Astrocyte (in vitro differentiated cells and primary cell): ENCODE results near the gene ZG16B. TPM values are rescaled to one million over a fixed set of nuclear protein-coding genes. Genes with fewer than 3 reads are reported as not detected.
A peak's percentile ranks its signal among the peaks of the same experiment; 100 is the strongest.

Experiments used
- DNase-seq: peaks from one replicate; pipeline ENCODE4 v3.0.0-alpha.2; 2010; ENCODE audit warnings: low read depth
- FAIRE-seq: peaks from 2 replicates; lab custom pipeline; 2011; peaks lifted over from hg19 to GRCh38; lab: Jason Lieb, UNC
- H2AFZ ChIP-seq: 2 replicates; pipeline ENCODE4 v1.6.0; 2012; ENCODE audit warnings: low read depth, low read length, inconsistent platforms
- H3K27ac ChIP-seq: 2 replicates; pipeline ENCODE4 v1.5.1; 2011; ENCODE audit warnings: low read depth, low read length, inconsistent platforms
- H3K27me3 ChIP-seq: 2 replicates; pipeline ENCODE4 v1.6.0; 2011; ENCODE audit warnings: low read length, inconsistent platforms; ENCODE audit not compliant: insufficient read depth
- H3K36me3 ChIP-seq: 2 replicates; pipeline ENCODE4 v1.5.1; 2011; ENCODE audit warnings: low read length, inconsistent platforms; ENCODE audit not compliant: insufficient read depth
- H3K4me1 ChIP-seq: 2 replicates; pipeline ENCODE4 v1.5.1; 2011; ENCODE audit warnings: low read length, inconsistent platforms; ENCODE audit not compliant: insufficient read depth
- H3K4me2 ChIP-seq: 2 replicates; pipeline ENCODE4 v1.6.0; 2012; ENCODE audit warnings: low read length, inconsistent platforms
- H3K4me3 ChIP-seq: 2 replicates; pipeline ENCODE4 v1.5.1; 2011; ENCODE audit warnings: low read depth, mild to moderate bottlenecking, low read length, inconsistent platforms; ENCODE audit not compliant: insufficient read depth
- H3K79me2 ChIP-seq: 2 replicates; pipeline ENCODE4 v1.6.0; 2012; ENCODE audit warnings: mild to moderate bottlenecking, low read length, inconsistent platforms; ENCODE audit not compliant: insufficient read depth
- H3K9ac ChIP-seq: 2 replicates; pipeline ENCODE4 v1.6.0; 2012; ENCODE audit warnings: mild to moderate bottlenecking, low read length, inconsistent platforms
- H3K9me3 ChIP-seq: 2 replicates; pipeline ENCODE4 v1.5.1; 2012; ENCODE audit warnings: low read depth, mild to moderate bottlenecking, low read length, inconsistent platforms; ENCODE audit not compliant: insufficient read depth
- H4K20me1 ChIP-seq: 2 replicates; pipeline ENCODE4 v1.6.0; 2012; ENCODE audit warnings: low read length, inconsistent platforms; ENCODE audit not compliant: insufficient read depth
- H3K27ac Mint-ChIP-seq: one replicate; pipeline ENCODE4 v1.8.0; 2021; ENCODE audit warnings: mild to moderate bottlenecking, mixed read lengths; ENCODE audit not compliant: unreplicated experiment
- H3K27me3 Mint-ChIP-seq: one replicate; pipeline ENCODE4 v1.8.0; 2021; ENCODE audit warnings: low read depth, mixed read lengths; ENCODE audit not compliant: unreplicated experiment
- H3K36me3 Mint-ChIP-seq: one replicate; pipeline ENCODE4 v1.8.0; 2021; ENCODE audit warnings: low read depth, mixed read lengths; ENCODE audit not compliant: unreplicated experiment
- H3K4me1 Mint-ChIP-seq: one replicate; pipeline ENCODE4 v1.8.0; 2021; ENCODE audit warnings: low read depth, mixed read lengths; ENCODE audit not compliant: unreplicated experiment
- H3K4me3 Mint-ChIP-seq: one replicate; pipeline ENCODE4 v1.8.0; 2021; ENCODE audit warnings: mild to moderate bottlenecking, moderate library complexity, mixed read lengths; ENCODE audit not compliant: unreplicated experiment
- H3K9me3 Mint-ChIP-seq: one replicate; pipeline ENCODE4 v1.8.0; 2021; ENCODE audit warnings: mild to moderate bottlenecking, mixed read lengths; ENCODE audit not compliant: unreplicated experiment
- EZH2 ChIP-seq: IDR thresholded peaks from 2 replicates; pipeline ENCODE4 v1.6.1; 2012; ENCODE audit warnings: mild to moderate bottlenecking, low read length, inconsistent platforms; ENCODE audit not compliant: insufficient read depth
- total RNA-seq: library from RNA; stranded (reverse); gene quantifications from 2 replicates; pipeline ENCODE4 v1.2.1, GENCODE V29; 2021
- TF ChIP-seq, protein P1 (sequence below): IDR thresholded peaks from 2 replicates; pipeline ENCODE4 v1.5.1; 2011; ENCODE audit warnings: low read depth, mild to moderate bottlenecking, inconsistent platforms, low read length, moderate library complexity; ENCODE audit not compliant: insufficient read depth

Gene ZG16B
- total RNA-seq, 1 donor from 2014 or later = not detected

DNA sequence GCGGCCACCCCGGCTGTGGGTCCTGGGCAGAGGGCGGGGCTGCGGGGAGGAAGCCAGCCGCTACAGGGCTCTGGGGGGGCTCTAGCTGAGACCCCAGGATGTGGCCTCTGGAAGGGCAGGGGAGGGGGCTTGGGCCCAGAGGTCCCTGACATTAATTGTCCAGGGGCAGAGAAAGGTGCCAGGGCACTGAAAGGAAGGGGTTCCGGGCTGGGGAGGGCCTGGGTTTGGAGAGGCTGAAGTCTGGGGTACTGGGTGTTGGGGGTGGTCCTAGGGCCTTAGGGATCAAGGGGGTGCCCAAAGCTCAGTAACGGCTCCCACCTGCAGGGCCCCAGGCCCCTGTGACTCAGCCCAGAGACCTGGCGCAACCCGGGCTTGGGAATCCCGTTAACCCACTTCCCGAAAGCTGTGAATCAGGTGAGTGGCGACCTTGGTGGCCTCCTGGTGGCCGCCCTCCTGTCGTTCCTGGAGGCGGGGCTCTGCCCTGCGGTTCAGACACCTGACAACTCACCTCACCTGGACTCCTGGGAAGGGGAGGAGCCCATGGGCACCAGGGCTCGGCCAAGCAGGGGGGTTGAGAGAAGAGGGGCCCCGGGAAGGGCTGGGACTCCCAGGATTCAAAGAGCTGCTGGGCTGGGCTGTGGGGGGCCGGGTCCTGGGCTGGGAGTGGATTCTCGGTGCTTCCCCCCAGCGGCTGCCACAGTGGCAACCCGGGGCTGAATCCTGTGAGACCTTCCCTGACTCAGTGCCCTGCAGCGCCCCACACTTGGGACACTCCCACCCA, 28.3 kb downstream of the ZG16B start:
- peaks cover 8% of the 10 kb centered on the region for H3K27me3 Mint-ChIP-seq
- H3K36me3 ChIP-seq = no peaks in the 10 kb centered on the region
- no peak overlapping the region for H3K4me3 Mint-ChIP-seq
- H3K9ac ChIP-seq = no peak overlapping the region
- no peak for DNase-seq
- peaks cover 8% of the 10 kb centered on the region for H3K9me3 ChIP-seq
- peaks cover 2% of the 10 kb centered on the region for H3K4me1 Mint-ChIP-seq
- H3K27ac Mint-ChIP-seq = no peak overlapping the region
- peaks cover 9% of the 10 kb centered on the region for H3K9me3 Mint-ChIP-seq
- H3K27ac ChIP-seq = no peak overlapping the region
- FAIRE-seq = no peak
- H2AFZ ChIP-seq = no peak overlapping the region
- H4K20me1 ChIP-seq = no peaks in the 10 kb centered on the region
- H3K4me1 ChIP-seq = peaks cover 5% of the 10 kb centered on the region
- TF ChIP-seq, protein P1, sequence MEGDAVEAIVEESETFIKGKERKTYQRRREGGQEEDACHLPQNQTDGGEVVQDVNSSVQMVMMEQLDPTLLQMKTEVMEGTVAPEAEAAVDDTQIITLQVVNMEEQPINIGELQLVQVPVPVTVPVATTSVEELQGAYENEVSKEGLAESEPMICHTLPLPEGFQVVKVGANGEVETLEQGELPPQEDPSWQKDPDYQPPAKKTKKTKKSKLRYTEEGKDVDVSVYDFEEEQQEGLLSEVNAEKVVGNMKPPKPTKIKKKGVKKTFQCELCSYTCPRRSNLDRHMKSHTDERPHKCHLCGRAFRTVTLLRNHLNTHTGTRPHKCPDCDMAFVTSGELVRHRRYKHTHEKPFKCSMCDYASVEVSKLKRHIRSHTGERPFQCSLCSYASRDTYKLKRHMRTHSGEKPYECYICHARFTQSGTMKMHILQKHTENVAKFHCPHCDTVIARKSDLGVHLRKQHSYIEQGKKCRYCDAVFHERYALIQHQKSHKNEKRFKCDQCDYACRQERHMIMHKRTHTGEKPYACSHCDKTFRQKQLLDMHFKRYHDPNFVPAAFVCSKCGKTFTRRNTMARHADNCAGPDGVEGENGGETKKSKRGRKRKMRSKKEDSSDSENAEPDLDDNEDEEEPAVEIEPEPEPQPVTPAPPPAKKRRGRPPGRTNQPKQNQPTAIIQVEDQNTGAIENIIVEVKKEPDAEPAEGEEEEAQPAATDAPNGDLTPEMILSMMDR = no peak
- TF ChIP-seq EZH2 = no peak
- H3K79me2 ChIP-seq = no peaks in the 10 kb centered on the region
- no peaks in the 10 kb centered on the region for H3K36me3 Mint-ChIP-seq
- no peak overlapping the region for H3K4me3 ChIP-seq
- peak overlapping the region; percentile 75 for H3K4me2 ChIP-seq
- H3K27me3 ChIP-seq = no peaks in the 10 kb centered on the region

DNA sequence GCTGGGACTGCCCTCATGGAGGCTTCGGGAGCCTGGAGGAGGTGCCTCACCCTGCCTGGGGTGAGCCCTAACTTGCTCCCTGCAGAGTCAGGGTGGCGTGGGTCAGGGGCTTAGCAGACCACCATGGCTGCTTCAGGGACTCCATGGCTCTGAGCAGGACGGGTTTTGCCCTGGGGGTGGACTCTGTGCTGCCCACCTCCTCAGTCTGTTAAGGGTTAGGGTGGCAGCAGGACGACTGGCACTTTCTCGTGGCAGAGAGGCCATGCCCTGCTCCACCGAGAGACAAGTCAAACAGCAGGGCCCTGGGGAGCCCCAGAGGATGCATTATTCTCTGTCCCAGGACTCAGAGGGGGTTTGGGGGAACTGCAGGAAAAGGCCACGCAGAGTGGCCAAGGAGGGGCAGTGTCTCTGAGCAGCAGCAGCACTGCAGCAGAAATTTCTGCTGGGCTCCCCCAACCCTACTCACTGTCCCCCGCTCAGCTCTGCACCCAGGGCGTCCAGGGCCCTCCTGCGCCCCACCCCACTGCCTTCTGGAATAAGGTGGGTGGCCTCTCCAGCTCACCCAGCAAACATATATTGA, 29.7 kb downstream of the ZG16B start:
- no peak for FAIRE-seq
- no peak overlapping the region for H3K4me3 Mint-ChIP-seq

More for the DNA sequence above, 29.7 kb downstream of the ZG16B start:
- H4K20me1 ChIP-seq = no peaks in the 10 kb centered on the region
- H3K4me3 ChIP-seq = no peak overlapping the region
- TF ChIP-seq, protein P1 = no peak
- TF ChIP-seq EZH2 = no peak
- DNase-seq = no peak
- H3K9me3 ChIP-seq = peaks cover 8% of the 10 kb centered on the region
- H3K4me1 ChIP-seq = peaks cover 5% of the 10 kb centered on the region
- no peaks in the 10 kb centered on the region for H3K79me2 ChIP-seq
- no peak overlapping the region for H3K27ac ChIP-seq
- no peak overlapping the region for H3K27ac Mint-ChIP-seq
- H3K36me3 Mint-ChIP-seq = no peaks in the 10 kb centered on the region
- peaks cover 8% of the 10 kb centered on the region for H3K27me3 Mint-ChIP-seq
- H3K9me3 Mint-ChIP-seq = peaks cover 5% of the 10 kb centered on the region
- H3K27me3 ChIP-seq = no peaks in the 10 kb centered on the region
- no peak overlapping the region for H3K9ac ChIP-seq
- peaks cover 2% of the 10 kb centered on the region for H3K4me1 Mint-ChIP-seq
- H3K4me2 ChIP-seq = no peak overlapping the region
- no peak overlapping the region for H2AFZ ChIP-seq
- no peaks in the 10 kb centered on the region for H3K36me3 ChIP-seq
